Rectal smooth muscle tissue (tissue), 1 donor: Measurements from ENCODE around the gene TNS3.
A peak's percentile ranks its signal among the peaks of the same experiment; 100 is the strongest.

Experiments used
- H3K27ac ChIP-seq: one replicate; pipeline ENCODE4 v1.7.0; 2013; ENCODE audit warnings: low read depth, low read length, inconsistent platforms
- H3K27me3 ChIP-seq: one replicate; pipeline ENCODE4 v1.7.0; 2013; ENCODE audit warnings: low read length; ENCODE audit not compliant: control insufficient read depth, insufficient read depth
- H3K36me3 ChIP-seq: one replicate; pipeline ENCODE4 v1.7.0; 2013; ENCODE audit warnings: low read length; ENCODE audit not compliant: control insufficient read depth, insufficient read depth
- H3K4me1 ChIP-seq: one replicate; pipeline ENCODE4 v1.7.0; 2013; ENCODE audit warnings: low read length; ENCODE audit not compliant: control insufficient read depth, insufficient read depth
- H3K4me3 ChIP-seq: one replicate; pipeline ENCODE4 v1.7.0; 2013; ENCODE audit warnings: low read length
- H3K9ac ChIP-seq: one replicate; pipeline ENCODE4 v1.7.0; 2013; ENCODE audit warnings: low read length

Gene TNS3

DNA sequence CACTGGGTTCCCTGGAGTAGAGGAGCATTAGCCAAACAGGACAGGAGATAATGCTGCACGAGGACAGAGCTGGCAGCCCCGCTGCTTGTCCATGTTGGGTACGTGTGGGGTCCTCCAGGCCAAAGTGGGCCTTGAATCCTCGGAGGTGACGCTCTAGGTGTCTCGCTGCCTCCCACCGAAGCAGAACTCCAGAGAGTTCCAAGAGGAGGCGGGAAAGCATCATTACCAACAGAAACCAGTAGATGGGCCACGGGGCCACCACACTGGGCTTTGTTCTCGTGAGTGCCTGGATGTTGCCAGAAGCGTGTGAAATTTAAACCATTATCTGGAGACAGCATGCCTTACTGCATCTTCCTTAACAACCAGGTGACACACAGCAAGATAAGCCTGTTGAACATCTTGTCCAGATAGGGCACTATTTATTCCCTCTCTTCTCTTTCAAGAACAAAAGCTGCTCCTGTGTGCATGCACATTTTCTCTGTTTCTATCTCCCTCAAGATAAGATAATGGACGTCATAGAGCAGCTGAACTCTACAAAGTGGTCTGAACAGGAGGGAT lies 56.8 kb downstream of the TNS3 start:
- Histone ChIP-seq H3K4me1 (peaks cover 9% of the 10 kb centered on the region), H3K4me3 (no peak overlapping the region), H3K27me3 (no peaks in the 10 kb centered on the region), H3K27ac (no peak overlapping the region), H3K9ac (no peak overlapping the region), H3K36me3 (no peaks in the 10 kb centered on the region)

DNA sequence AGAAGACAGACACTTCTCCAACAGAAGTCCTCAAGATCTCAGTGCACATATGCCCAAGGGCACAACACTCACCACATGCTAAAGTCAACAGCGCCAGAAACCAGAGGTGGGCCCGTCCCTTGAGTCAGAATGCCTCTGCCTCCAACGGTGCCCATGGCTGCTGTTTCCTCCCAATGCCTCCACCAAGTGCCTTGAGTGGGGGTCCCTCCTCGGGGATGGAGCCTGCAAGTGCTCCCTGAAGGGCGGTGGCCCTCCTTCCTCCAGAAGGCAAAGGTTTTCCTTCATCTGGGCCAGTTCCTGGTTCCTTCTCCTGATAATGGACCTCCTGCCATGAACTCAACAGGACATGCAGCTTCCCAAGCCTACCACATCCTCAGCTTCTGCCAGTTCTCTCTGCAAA lies 58.5 kb downstream of the TNS3 start:
- Histone ChIP-seq H3K27ac (no peak overlapping the region), H3K4me1 (peaks cover 11% of the 10 kb centered on the region), H3K27me3 (no peaks in the 10 kb centered on the region), H3K36me3 (no peaks in the 10 kb centered on the region), H3K4me3 (no peak overlapping the region), H3K9ac (no peak overlapping the region)

DNA sequence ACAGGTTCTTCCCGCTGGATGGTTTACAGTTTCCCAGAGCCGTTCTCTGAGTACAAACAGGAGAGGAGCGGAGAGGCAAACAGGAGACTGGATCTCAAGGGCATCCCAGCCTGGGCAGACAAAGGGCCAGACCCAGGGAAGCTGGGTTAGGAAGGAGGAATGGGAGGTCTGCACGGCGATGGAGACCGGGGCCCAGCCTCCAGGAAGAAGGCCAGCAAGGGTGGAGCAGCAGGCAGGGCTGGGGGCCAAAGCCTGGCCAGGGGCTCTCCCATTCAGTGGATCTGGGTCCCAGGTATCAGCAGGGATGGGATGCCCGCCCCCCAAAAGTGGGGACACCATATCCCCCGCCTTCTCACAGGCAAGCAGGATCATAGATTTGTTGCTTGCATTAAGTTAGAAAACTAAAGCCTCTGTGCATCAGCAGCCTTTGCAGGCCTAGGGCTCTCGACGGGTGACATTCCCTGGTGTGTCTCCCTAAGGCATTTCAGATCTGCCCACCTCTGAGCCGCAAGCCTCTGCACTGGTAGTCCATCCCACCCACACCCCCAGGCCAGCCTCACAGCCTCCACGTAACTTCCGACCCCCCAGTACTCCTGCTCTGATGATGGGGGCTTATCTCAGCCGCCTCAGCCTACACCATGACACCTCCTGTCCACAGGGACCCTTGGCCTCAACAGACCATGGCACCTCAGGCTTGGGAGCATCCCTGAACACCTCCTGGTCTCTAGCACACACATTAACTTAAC lies 59.9 kb downstream of the TNS3 start:
- Histone ChIP-seq H3K9ac (no peak overlapping the region), H3K27me3 (no peaks in the 10 kb centered on the region), H3K4me3 (no peak overlapping the region), H3K27ac (no peak overlapping the region), H3K4me1 (peaks cover 11% of the 10 kb centered on the region), H3K36me3 (no peaks in the 10 kb centered on the region)

DNA sequence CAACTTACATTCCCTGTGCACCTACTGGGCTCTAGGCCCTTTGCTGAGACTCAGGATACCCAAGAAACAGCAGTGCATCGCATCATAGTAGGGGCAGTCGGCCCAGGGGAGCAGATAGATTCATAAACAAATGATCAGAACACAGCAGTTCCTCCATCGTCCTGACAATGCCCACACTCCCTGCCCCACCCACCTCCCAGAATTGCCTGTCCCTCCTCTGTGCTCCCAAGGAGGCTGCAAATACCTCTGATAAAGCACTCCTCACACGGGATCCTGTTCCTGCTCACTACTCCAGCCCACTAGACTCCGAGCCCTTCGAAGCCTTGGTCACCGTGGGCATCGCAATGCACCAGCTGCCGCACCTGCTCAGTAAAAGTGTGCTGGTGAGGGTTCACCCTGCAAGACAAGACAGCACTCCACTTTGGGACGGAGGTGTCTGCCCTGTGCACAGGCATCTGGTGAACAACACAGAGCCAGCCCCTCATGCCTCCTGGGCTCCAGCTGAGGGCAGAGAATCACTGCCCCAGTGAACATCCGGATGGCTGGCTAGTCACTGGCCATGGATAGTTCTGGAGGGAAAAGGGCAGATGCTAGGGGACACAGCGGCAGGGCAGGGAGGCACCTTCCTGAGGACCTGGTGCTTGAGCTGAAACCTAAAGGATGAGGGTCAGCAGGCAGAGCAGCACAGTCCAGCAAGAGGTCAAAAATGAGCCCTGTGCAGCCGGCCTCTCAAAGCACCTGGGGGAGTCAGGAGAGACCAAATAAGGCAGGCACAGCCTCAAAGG lies 60.7 kb downstream of the TNS3 start:
- Histone ChIP-seq H3K4me3 (no peak overlapping the region), H3K4me1 (peaks cover 11% of the 10 kb centered on the region), H3K9ac (no peak overlapping the region), H3K27me3 (no peaks in the 10 kb centered on the region), H3K27ac (no peak overlapping the region), H3K36me3 (no peaks in the 10 kb centered on the region)

DNA sequence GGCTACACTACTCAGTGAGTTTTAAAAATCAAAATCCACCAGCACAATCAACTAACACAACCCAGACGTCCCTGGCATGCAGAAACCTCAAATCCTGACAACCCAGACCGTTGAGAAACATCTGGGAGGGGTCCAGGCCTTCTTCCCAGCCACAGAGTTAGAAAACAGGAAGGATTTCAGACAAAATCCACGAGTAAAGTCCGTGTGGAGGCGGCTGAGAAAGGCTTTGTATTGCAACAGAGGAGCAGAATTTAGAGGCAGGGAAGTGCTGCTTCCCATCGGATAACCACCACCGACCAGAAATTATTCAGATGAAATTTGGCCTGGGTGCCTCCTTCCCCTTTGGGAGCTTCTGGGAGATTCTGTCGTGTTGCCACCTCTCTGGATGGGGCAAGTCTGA lies 61.5 kb downstream of the TNS3 start:
- H3K27ac ChIP-seq = peak overlapping the region; percentile 4
- no peaks in the 10 kb centered on the region for H3K36me3 ChIP-seq
- H3K4me1 ChIP-seq = peaks cover 11% of the 10 kb centered on the region
- no peaks in the 10 kb centered on the region for H3K27me3 ChIP-seq
- no peak overlapping the region for H3K4me3 ChIP-seq
- H3K9ac ChIP-seq = no peak overlapping the region

DNA sequence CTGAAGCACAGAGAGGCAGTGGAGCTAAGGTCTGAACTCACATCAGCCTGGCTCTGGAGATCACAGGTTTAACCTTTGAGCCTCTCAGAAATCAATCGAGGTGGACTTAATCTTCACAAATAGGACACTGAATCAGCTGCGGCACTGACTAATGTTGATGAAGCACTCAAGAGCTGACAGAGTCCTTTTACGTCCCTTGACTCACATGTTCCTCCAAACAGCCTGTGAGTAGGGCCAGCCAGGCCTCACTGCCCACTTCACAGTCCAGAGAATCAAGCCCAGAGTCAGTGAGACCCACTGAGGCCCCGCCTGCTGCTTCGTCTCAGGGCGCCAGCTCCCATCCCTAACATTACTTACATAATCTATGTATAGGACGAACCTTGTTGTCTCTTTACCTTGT lies 63.1 kb downstream of the TNS3 start:
- Histone ChIP-seq H3K27ac (no peak overlapping the region), H3K9ac (no peak overlapping the region), H3K36me3 (no peaks in the 10 kb centered on the region), H3K4me1 (peaks cover 19% of the 10 kb centered on the region), H3K27me3 (no peaks in the 10 kb centered on the region), H3K4me3 (no peak overlapping the region)

DNA sequence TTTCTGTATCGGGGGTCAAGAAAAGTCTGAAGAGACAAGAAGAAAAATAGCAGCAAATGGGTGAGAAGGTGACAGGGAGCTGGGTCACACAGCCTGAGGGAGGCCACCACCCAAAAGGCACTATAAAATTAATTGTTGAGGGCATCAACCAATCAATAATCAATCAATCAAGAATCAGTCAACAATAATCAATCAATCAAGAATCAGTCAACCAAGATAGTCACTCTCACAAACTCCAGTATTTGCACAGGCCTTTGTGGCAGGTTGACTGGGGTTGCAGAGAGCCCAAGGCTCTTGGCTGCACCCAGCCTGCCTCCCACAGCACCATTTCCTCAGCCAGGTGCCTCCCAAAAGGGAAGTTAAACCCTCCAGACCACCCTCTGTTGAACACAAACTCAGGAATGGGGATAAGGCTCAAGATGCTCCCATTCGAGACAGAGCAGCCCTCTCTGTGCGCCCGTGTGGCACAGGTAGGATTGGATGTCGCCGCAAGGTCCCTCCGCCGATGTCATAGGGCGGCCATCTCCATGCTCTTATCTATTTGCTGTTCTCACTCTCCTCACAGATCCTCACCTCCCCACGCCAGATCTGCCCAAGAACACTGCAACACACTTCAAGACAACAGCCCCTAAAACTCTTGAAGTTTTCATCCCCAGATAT lies 64.0 kb downstream of the TNS3 start:
- H3K9ac ChIP-seq = no peak overlapping the region
- peaks cover 26% of the 10 kb centered on the region for H3K4me1 ChIP-seq
- H3K27me3 ChIP-seq = no peaks in the 10 kb centered on the region
- no peaks in the 10 kb centered on the region for H3K36me3 ChIP-seq
- H3K27ac ChIP-seq = no peak overlapping the region
- H3K4me3 ChIP-seq = no peak overlapping the region

DNA sequence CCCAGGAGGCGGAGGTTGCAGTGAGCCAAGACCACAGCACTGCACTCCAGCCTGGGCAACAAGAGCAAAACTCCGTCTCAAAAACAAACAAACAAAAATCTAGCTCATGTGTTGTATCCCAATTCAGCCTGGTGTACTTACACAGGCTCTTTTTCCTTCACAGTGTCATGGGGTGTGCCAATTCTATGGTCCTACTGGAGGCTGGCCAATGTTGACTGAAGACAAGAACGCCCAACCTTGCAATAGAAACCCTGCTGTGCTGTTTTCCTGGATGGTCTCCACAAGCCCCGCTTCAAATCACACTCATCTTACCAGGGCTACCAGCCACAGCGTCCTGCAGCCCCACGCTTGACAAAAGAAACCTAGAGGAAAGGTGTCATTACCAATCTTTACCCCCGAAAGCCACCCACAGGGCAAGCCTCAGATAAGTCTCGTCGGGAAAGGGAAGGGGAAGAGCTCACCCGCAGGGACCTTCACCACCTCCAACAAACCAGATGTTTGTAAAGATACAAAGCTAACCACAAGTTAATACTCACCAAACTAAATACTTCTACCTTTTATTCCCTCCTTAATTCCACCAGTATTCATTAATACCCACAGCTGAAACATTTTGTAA lies 64.8 kb downstream of the TNS3 start:
- H3K36me3 ChIP-seq = no peaks in the 10 kb centered on the region
- no peaks in the 10 kb centered on the region for H3K27me3 ChIP-seq
- no peak overlapping the region for H3K9ac ChIP-seq
- peaks cover 26% of the 10 kb centered on the region for H3K4me1 ChIP-seq
- H3K27ac ChIP-seq = no peak overlapping the region
- no peak overlapping the region for H3K4me3 ChIP-seq

DNA sequence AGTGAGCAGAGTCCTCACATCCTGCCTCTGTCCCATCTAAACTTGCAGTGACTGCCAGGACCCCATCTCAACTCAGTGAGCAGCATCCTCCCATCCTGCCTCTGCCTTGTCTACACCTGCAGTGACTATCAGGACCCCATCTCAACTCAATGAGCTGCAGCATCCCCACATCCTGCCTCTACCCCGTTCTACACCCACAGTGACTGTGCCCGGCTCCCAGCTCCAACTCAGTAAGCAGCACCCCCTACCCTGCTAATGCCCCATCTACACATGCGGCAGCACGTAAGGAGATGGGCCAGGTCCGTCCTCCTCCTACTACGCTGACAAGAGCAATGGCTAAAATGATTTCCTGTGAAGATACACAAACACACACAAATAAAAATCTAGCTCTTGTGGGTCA lies 65.5 kb downstream of the TNS3 start:
- Histone ChIP-seq H3K27me3 (no peaks in the 10 kb centered on the region), H3K4me3 (no peak overlapping the region), H3K36me3 (no peaks in the 10 kb centered on the region), H3K27ac (no peak overlapping the region), H3K4me1 (peaks cover 26% of the 10 kb centered on the region), H3K9ac (no peak overlapping the region)

DNA sequence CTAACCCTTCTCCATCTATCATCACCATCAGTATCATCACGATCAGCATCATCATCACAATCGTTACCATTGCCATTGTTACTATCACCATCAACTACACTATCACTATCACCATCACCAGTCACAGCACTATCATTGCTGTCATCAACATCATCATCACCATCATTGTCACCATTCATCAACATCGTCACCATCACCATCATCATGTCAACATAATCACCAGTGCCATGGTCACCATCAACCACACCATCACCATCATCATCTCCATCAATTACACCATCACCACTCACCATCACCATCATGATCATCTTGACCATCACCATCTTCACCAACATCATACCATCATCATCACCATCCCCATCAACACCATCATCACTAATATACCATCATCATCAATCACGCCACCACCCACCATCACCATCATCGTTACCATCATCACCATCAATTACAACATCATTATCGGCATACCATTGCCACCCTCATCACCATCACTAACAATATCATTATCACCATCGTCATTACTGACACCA lies 66.5 kb downstream of the TNS3 start:
- H3K36me3 ChIP-seq = no peaks in the 10 kb centered on the region
- no peak overlapping the region for H3K27ac ChIP-seq
- no peak overlapping the region for H3K4me3 ChIP-seq
- peaks cover 17% of the 10 kb centered on the region for H3K4me1 ChIP-seq
- no peak overlapping the region for H3K9ac ChIP-seq
- no peaks in the 10 kb centered on the region for H3K27me3 ChIP-seq

DNA sequence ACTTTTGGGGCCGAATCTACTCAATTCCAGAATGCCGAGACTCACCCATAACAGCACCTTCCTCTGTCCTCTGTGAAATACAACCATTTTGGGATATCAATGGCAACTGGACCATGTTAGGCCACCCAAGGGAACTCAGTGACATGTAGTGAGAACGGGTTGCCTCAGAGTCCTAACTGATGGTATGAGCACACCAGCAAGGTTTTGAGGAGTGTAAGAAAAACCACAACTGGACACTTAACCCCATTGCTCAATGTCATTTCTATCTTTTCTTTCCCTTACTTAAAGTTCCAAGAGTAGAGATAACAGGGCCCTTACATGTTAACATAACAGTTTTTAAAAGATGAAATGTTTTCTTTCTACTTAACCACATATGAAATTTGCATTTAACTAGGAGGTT lies 67.1 kb downstream of the TNS3 start:
- Histone ChIP-seq H3K4me3 (no peak overlapping the region), H3K27ac (no peak overlapping the region), H3K9ac (no peak overlapping the region), H3K27me3 (no peaks in the 10 kb centered on the region), H3K36me3 (no peaks in the 10 kb centered on the region), H3K4me1 (peaks cover 17% of the 10 kb centered on the region)

DNA sequence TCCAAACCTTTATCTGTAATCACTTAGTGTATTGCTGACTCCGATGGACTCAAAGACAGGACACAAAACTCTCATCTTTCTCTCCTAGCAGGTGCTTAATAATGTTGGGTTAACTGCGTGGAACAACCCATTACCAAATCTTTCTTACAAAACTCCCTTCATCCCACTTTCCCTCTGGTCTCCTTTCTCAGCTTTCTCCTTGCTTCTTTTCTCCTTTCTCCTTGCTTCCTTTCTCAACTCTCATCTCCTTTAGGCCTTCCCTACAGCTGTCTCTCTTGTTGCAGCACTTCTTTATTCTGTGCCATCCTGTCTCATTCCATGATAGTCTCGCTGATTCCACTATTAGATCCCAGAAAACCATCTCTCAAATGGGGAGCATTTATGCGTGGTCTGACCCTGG lies 67.5 kb downstream of the TNS3 start:
- H3K4me1 ChIP-seq = peaks cover 15% of the 10 kb centered on the region
- no peak overlapping the region for H3K9ac ChIP-seq
- H3K27ac ChIP-seq = peak overlapping the region; percentile 62

More for the DNA sequence above, 67.5 kb downstream of the TNS3 start:
- Histone ChIP-seq H3K27me3 (no peaks in the 10 kb centered on the region), H3K36me3 (no peaks in the 10 kb centered on the region), H3K4me3 (no peak overlapping the region)
